ENCODE results near the gene PFDN6.

GRCh38 chr6:33317419-33317668 is 27.9 kb downstream of the PFDN6 start:
- TF ChIP-seq CTCF (IDR thresholded peaks at IDR 0.05; ENCODE audit: low read depth, low read length): no peak
- no peak for TF ChIP-seq MAX (IDR thresholded peaks at IDR 0.05; ENCODE audit: low read depth, low read length)
- TF ChIP-seq POLR2A (IDR thresholded peaks at IDR 0.05; ENCODE audit: extremely low read depth, insufficient read length): no peak

Data from NB4 (cell line).